HL-60/S4 (cell line): ENCODE data around the gene YIPF2.
"Not testable (repeated sequence)": the region's sequence is repeated elsewhere in the genome, so short reads cannot be mapped to it uniquely, and the experiment has no call there.

Experiments used
- in situ Hi-C: fragments of 300-500 bp; cut with MboI; formaldehyde crosslinking; loops from 2 replicates; pipeline ENCODE4 v1.14.3; 2022; ENCODE audit warnings: low sequenced_read_pairs

Gene YIPF2

DNA sequence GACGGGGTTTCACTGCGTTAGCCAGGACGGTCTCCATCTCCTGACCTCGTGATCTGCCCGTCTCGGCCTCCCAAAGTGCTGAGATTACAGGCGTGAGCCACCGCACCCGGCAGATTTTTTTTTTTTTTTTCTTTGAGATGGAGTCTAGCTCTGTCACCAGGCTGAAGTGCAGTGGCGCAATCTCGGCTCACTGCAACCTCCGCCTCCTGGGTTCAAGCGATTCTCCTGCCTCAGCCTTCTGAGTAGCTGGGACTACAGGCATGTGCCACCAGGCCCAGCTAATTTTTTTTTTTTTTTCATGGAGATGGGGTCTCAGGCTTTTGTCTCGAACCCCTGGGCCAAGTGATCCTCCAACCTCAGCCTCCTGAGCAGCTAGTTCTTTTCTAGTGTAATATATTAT is 13.2 kb upstream of the YIPF2 start:
- in situ Hi-C loops, result not testable (repeated sequence)

- in situ Hi-C loops, result loop anchor here (10.0 kb wide), 1 partner anchor 268 kb away; no protein-coding TSS in a partner anchor
Measured at GRCh38 chr19:10936661-10937084, 8.2 kb upstream of the YIPF2 start.

DNA sequence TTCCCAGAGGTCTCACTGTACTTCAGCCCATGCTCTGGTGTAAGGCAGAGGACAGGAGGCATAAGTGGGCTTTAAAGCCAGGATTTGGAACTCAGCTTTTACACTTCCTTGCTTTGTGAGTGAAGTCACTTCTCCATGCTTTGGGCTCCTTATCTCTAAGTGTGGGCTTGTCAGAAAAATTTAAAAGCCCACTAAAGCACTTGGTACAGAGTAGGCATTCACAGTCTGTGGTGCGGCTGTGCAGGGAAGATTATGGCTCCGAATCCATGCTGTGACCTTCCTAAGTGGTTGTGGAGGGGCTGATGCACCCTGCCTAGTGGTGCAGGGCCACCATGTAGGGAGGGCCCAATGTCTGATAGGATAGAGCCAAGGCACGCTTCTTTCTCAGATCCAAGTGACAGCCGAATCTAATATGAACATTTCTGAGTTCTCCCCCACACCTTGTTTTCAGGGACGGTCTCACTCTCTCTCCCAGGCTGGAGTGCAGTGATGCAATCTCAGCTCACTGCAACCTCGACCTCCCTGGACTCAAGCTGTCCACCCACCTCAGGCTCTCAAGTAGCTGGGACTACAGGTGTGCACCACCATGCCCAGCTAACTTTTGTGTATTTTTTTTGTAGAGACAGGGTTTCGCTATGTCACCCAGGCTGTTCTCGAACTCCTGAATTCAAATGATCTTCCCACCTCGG is 7.1 kb upstream of the YIPF2 start:
- in situ Hi-C loops, result loop anchor here (10.0 kb wide), 1 partner anchor 269 kb away; no protein-coding TSS in a partner anchor

GRCh38 chr19:10929402-10929794 is 959 bp upstream of the YIPF2 start:
- in situ Hi-C loops, result no loop called here

- in situ Hi-C loops, result no loop called here
Measured at GRCh38 chr19:10927730-10928562, 493 bp downstream of the YIPF2 start.

- in situ Hi-C loops, result no loop called here
Measured at GRCh38 chr19:10924597-10924996, 3.8 kb downstream of the YIPF2 start.

DNA sequence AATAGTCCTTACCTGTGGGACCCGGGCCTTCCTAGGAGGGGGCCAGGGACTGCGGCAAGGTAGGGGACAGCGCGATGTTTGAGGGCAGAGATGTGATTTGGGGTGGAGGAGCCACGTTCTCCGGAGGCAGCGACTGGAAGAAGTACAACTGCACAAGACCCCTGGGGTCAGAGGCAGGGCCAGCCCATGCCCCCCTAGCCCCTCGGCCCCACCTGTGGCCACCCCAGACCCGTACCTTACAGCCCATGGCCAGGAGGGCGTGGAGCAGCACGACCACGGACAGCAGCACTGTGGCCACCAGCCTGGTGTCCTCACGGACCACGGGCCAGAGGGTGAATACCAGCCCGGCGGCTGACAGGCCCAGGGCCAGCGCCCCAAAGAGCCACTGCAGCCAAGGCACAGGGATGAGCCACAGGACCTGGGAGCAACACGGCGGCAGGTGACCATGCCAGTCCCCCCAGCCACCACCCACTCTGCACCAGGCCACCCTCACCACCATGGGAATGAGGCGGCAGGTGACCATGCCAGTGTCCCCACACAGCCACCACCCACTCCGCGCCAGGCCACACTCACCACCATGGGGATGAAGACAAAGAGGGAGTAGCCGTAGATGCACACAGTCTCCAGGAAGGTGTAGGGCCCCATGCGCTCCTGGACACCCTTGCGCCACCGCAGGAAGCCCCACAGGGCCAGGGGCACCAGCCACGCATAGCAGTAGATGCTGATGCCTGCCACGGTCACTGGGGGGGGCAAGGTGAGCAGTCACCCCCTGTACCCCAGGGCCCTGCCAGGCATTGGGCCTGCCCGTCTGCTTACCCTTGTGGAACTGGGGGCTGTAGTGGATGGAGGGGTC is 5.0 kb downstream of the YIPF2 start:
- in situ Hi-C loops, result no loop called here

DNA sequence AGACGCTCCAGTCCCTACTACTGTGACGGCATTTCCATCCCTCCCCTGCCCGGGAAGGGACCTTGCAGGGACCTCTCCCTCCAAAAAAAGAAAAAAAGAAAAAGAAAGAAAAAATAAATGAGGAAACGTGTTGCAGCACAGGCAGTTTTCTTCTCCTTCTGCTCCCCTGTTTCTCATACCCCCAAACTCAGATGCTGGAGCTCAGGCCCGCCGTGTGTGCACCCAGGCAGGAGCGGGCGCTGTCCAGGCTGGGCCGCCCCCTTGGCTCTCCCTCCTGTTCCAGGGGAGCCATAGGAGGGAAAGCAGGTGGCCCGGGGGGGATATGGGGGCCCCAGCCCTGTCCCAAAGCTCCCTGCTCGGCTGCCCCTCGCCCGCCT is 5.8 kb downstream of the YIPF2 start:
- in situ Hi-C loops, result no loop called here

- in situ Hi-C loops, result no loop called here
Measured at GRCh38 chr19:10921910-10922637, 6.4 kb downstream of the YIPF2 start.

DNA sequence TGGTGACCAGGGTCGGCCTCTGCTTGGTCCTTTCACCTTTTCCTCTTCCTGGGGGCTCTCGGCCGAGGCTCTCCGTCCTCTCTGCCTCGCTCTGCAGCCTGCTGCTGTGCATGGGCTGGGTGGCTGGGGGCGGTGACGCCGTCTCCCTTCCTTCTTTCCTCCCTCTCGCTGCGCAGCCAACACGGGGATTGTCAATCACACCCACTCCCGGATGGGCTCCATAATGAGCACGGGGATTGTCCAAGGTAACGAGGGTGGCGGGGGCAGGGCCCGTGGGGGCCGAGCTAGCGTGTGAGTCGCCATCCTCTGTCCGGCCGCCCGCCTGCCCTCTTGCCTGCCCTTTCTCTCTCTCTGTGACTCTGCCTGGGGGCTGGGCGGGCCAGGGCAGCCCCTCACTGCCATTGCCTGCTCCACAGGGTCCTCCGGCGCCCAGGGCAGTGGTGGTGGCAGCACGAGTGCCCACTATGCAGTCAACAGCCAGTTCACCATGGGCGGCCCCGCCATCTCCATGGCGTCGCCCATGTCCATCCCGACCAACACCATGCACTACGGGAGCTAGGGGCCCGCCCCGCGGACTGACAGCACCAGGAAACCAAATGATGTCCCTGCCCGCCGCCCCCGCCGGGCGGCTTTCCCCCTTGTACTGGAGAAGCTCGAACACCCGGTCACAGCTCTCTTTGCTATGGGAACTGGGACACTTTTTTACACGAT is 7.1 kb downstream of the YIPF2 start:
- in situ Hi-C loops, result no loop called here

GRCh38 chr19:10920781-10921180 is 7.7 kb downstream of the YIPF2 start:
- in situ Hi-C loops, result no loop called here

GRCh38 chr19:10920288-10920655 is 8.2 kb downstream of the YIPF2 start:
- in situ Hi-C loops, result no loop called here

DNA sequence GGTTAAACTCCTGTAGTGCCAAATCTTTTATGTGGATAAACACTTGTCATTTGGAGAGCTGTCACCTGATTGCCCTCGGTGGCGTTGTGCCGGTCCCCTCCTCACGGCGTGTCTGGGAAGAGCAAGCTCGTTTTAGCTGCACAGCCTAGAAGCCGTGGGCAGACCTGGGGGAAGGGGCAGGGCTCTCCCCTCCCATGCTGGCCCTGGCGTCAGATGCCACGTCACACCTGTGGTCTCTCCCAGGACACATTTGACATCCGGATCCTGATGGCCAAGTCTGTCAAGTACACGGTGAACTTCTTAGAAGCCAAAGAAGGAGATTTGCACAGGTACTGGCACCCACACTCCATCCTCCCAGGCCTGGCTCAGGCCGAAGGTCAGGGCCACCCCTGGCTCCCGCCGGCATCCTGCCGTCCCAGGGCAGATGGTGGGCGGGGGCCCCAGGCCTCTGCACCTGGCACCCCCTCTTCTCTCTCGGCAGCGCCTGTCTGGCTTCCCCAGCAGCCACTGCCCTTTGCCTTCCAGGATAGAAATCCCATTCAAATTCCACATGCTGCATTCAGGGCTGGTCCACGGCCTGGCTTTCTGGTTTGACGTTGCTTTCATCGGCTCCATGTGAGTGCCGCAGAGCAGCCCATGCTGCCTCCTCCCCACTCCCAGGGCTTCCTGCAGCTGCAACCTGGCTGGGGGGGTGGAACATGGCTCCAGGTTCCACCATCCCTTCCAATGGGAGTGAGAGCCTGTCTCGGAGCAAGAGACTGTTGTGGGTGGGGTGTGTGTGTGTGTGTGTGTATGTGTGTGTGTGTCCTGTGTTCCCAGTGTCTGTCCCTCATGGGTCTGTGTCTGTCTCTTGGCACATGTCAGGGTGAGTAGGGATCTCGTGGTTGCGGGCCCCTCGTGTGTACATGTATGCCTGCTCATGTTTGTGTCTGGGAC is 8.8 kb downstream of the YIPF2 start:
- in situ Hi-C loops, result no loop called here

DNA sequence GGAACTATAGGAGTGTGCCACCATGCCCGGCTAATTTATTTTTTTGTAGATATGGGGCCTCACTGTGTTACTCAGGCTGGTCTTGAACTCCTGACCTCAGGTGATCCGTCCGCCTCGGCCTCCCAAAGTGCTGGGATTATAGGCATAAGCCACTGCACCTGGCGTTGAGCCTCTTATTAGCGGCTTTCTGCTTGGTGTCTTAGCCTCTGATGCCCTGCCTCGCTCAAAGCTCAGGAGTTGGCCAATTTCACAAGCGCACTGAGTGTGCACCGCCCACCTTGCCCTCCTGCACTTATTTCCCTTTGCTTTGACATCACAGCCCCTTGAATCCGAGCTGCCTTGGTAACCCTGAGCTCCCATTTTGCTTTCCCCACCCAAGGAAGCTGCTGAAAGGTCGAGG is 10.1 kb downstream of the YIPF2 start:
- in situ Hi-C loops, result no loop called here

DNA sequence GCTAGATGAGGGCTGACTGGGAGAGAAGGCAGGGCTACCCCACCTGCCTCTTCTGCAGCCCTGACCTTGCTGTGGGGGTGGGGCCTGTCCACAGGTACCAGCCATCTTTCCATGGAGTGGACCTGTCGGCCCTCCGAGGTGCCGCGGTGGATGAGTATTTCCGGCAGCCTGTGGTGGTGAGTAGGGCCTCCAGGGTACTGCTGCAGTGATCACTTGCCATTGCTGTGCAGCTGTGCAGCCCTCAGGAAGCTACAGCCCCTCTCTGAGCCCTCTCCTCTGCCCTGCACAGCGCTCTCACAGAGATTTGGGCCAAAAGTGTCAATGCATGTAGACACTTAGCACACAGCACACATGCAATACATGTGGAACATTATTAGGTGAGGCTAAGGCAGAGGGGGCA is 11.8 kb downstream of the YIPF2 start:
- in situ Hi-C loops, result no loop called here

GRCh38 chr19:10915130-10916091 is 13.0 kb downstream of the YIPF2 start:
- in situ Hi-C loops, result no loop called here

DNA sequence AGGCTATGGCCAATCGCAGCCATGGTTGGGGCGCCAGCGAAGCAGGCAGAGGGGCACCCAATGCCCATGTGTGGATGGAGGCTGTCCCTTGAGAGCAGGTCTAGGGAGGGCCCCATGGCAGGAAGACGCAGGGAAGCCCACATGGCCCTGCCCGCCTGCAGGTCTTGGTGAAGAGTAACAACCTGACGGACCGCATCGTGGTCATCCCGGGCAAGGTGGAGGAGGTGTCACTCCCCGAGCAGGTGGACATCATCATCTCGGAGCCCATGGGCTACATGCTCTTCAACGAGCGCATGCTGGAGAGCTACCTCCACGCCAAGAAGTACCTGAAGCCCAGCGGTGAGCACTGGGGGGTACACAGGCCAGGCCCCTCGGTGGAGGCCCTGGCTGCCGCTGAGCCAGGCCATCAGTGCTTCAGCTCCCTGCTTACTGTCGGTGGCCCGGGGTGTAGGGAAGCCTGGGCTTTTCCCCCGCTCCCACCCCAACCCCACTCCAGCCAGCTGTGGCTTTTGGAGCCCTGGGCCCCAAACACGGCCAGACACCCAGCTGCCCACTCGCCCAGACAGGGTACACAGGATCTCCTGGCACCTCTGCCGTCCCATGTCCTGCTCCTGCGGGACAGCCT is 14.6 kb downstream of the YIPF2 start:
- in situ Hi-C loops, result no loop called here
